Fibroblast of skin of scalp (primary cell): ENCODE measurements around the gene SPDEF.

Source experiments
- DNase-seq: peaks from one replicate; pipeline ENCODE4 v3.0.0-alpha.2; 2013

SPDEF gene

GRCh38 chr6:34514593-34515472 is 41.3 kb downstream of the SPDEF start:
- peak; percentile 47 for DNase-seq

GRCh38 chr6:34514112-34514511 is 42.0 kb downstream of the SPDEF start:
- DNase-seq: no peak

DNA sequence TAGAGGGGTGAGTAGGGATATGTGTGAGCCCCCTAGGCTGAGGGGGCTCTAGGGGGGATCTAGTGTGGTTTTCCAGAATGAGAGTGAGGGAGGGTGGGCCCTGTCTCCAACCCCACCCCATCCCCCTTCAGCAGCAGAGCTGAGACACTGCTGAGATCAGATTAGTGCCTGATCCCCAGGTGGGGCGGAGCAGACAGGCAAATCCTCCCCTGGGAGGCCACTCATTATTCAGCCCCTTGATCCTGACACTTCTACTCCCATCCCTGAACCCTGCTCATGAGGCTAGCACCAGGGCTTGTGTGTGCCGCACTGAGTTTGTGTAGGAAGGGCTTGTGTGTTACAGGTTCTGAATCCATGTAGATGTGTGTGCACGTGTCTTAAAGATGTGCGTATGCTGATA is 42.5 kb downstream of the SPDEF start:
- DNase-seq: no peak

- no peak for DNase-seq
Observed at GRCh38 chr6:34512738-34513115, 43.4 kb downstream of the SPDEF start.

DNA sequence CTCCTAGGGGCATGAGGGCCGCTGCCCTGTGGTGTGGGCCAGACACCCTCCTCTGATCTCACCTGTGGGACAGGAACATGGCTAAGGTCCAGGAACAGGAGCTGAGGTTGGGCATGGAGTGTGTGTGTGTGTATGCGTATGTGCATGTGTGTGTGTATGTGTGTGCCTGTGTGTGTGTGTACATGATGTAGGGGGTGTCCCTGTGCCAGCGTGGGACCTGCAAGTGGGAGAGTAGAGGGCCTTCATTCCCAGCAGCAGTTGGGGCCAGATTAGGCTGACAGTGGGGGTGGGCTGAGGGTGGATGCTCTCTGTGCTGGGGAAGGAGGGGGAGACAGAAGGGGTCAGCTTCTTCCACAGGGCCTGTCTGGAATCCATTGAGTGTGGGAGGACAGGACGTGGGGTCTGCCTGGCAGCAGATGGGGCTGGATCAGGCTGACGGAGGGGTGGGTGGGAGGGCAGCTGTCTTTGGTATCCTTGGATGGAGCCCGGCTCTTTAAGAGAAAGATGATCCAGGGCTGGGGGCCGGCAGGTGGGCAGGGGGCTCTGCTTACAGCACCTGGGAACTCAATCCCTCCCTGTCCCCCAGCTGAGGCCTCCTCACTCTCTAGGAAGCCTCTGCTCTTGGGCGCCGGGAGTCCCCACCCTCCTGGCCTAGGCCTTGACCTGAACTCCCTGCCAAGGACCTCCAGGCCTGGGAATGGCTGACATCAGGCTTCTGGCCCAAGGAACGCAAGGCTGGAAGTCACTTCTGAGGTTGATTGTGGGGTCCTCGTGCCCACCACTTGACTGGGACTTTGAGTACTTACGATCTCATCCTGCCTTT is 44.0 kb downstream of the SPDEF start:
- DNase-seq: no peak

DNA sequence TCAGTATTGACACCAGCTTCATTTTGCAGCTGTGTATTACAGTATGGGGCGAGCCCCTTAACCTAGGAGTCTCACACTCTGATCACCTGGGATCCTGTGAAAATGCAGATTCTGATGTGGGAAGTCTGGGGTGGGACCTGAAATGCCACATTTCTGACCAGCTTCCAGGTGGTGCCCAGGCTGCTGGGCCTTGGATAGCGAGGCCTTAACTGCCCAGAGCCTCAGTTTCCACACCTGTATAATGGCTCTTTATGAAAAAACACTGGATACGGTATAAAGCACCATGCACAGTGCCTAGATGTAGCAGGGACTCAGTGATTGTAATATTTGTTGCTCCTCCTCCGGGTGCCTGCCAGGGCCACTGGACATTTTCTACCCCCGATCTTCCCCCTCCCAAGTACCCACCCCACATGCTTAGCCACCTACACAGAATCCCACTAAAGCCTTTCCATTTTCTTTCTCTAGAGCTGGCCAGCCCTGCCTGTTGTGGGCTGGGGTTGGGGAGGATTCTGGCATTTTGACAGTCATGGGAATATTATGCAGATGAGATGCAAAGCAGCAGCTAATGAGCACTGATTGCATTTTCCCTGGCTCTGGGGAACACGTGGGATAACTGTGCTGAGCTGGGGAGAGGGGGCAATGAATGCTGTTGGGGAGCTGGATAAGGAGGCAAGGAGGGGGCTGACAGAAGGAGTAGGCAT is 44.8 kb downstream of the SPDEF start:
- no peak for DNase-seq

- DNase-seq: no peak
Observed at GRCh38 chr6:34510299-34510698, 45.8 kb downstream of the SPDEF start.

DNA sequence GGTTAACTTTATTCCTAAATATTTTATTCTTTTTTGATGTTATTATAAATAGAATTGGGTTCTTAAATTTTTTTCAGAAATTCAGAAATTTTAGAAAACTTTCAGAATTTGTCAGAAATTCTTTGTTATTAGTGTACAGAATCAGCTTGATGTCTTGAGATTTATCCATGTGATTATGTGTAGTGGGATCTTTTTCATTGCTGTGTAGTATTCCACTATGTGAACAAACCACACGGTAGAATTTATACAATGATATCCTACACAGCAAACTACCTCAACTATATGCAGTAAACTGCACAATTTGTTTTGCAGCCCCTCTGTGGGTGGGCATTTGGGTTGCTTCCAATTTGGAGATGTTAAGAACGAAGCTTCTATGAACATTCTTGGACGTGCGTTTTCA is 46.3 kb downstream of the SPDEF start:
- no peak for DNase-seq

GRCh38 chr6:34508425-34508824 is 47.7 kb downstream of the SPDEF start:
- no peak for DNase-seq

GRCh38 chr6:34506718-34507117 is 49.4 kb downstream of the SPDEF start:
- no peak for DNase-seq

GRCh38 chr6:34497411-34497810 is 58.7 kb downstream of the SPDEF start:
- no peak for DNase-seq

GRCh38 chr6:34496103-34496685 is 59.9 kb downstream of the SPDEF start:
- no peak for DNase-seq

- no peak for DNase-seq
Observed at GRCh38 chr6:34494973-34495372, 61.2 kb downstream of the SPDEF start.

- no peak for DNase-seq
Observed at GRCh38 chr6:34493344-34493743, 62.8 kb downstream of the SPDEF start.

GRCh38 chr6:34491091-34491430 is 65.1 kb downstream of the SPDEF start:
- peak; percentile 12 for DNase-seq

DNA sequence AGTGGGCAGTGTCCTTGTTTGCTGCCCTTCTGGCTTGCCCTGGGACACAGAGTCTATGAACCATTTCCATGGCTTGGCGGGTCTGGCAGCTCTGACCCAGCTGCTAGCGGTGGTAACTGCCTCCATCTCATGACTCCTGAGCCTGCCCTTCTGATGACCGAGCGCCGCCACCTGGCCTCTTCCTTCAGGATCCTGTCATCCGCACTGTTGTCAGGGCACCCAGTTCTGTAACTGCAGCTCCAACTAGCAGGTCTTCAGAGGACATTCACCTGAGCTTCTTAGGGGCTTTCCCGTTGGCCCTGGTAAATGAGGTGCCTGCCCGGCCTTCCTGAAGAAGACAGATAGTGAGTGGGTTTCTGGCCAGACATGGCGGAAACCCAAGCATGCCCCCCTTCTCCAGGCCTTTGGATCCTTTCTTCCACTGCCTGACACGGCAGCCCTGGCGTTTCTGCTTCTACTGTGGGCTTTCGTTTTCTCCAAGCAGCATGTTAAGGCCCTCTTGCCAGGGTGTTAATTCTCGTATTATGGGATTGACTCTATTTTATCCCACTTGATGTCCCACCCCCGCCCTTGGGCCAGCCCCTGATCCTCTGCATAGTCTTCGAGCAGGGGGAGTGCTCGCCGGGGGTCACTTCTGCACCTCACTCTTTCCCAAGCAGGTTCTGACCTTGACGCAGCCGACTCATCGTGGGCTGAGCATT is 65.6 kb downstream of the SPDEF start:
- no peak for DNase-seq

DNA sequence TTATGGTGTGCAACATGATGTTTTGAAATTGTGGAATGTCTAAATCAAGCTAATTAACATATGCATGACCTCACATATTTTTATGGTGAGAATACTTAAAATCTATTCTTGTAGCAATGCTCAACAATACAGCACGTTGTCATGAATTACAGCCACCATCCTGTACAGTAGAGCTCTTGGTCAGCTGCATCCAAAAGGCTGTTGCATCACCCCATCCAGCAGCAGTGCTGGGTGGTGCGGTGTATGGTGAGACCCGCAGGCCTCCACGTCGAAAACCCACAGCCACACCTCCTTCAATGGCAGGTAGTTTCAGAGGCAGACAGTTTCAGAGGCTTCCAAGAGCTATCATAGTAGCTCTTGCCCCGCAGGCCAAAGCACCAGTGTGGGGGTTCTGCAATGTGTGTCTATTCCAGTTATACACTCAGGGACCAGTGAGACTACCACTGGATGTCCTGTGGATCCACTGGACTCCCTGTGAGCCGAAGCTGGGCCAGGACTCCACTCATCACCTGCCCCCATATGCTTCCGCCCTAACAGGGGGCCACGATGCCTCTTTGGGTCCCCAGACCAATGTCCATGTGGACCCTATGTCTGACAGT is 66.8 kb downstream of the SPDEF start:
- DNase-seq: no peak
